Peyer's patch (tissue), 4 donors: ENCODE results near the gene SMURF1. TPM values are rescaled to one million over a fixed set of nuclear protein-coding genes. Genes with fewer than 3 reads are reported as not detected.

Experiments used
- DNase-seq, 3 donors: peaks; one replicate each; pipeline ENCODE4 v3.0.0-alpha.2; 2017 to 2019
- H3K27ac ChIP-seq, 4 donors: fragments of 200-600 bp; sonication (generic); one replicate each; pipeline ENCODE4 v1.5.1; 2016 to 2019
- H3K27me3 ChIP-seq, 2 donors: fragments of 200-600 bp; sonication (generic); one replicate each; pipeline ENCODE4 v1.5.1; 2019
- H3K36me3 ChIP-seq, 3 donors: fragments of 200-600 bp; sonication (generic); one replicate each; pipeline ENCODE4 v1.5.1; 2016 to 2019
- H3K4me1 ChIP-seq, 4 donors: fragments of 200-600 bp; sonication (generic); one replicate each; pipeline ENCODE4 v1.5.1; 2016 to 2019
- H3K4me3 ChIP-seq, 4 donors: fragments of 200-600 bp; sonication (generic); 1 replicate in 3 of 4; 2 replicates in 1 of 4; pipeline ENCODE4 v1.5.1; 2016 to 2019; ENCODE audit warnings: mild to moderate bottlenecking in 1 of 4
- H3K9me3 ChIP-seq, 4 donors: fragments of 200-600 bp; sonication (generic); one replicate each; pipeline ENCODE4 v1.5.1; 2016 to 2019; ENCODE audit warnings: mild to moderate bottlenecking in 1 of 4
- POLR2A ChIP-seq, 2 donors: fragments of 450-650 bp; IDR thresholded peaks; one replicate each; pipeline ENCODE4 v1.5.1; 2017; ENCODE audit warnings: antibody characterized with exemption in 2 of 2, mild to moderate bottlenecking in 2 of 2, moderate library complexity in 2 of 2
- total RNA-seq, 4 donors: library from RNA; depleted of rRNA; stranded (reverse); fragments of >200 nt; gene quantifications; one replicate each; pipeline ENCODE4 v1.1.0, GENCODE V29; 2016
- TF ChIP-seq, protein P1 (sequence below), 6 experiments: fragments of 450-650 bp in 4 of 6; fragments of 200-600 bp in 2 of 6; sonication (generic) in 1 of 6; IDR thresholded peaks; one replicate each; pipeline ENCODE4 v1.5.1; 2017 to 2019; ENCODE audit warnings: antibody characterized with exemption in 6 of 6, mild to moderate bottlenecking in 3 of 6, moderate library complexity in 1 of 6

The SMURF1 gene
- total RNA-seq, 4 donors from 2014 or later, result 17.2 to 85.0 (median 43.0) TPM

GRCh38 chr7:99141334-99141733 lies 2.6 kb downstream of the SMURF1 start:
- TF ChIP-seq POLR2A (IDR thresholded peaks at IDR 0.05), result no peak
- TF ChIP-seq, protein P1, sequence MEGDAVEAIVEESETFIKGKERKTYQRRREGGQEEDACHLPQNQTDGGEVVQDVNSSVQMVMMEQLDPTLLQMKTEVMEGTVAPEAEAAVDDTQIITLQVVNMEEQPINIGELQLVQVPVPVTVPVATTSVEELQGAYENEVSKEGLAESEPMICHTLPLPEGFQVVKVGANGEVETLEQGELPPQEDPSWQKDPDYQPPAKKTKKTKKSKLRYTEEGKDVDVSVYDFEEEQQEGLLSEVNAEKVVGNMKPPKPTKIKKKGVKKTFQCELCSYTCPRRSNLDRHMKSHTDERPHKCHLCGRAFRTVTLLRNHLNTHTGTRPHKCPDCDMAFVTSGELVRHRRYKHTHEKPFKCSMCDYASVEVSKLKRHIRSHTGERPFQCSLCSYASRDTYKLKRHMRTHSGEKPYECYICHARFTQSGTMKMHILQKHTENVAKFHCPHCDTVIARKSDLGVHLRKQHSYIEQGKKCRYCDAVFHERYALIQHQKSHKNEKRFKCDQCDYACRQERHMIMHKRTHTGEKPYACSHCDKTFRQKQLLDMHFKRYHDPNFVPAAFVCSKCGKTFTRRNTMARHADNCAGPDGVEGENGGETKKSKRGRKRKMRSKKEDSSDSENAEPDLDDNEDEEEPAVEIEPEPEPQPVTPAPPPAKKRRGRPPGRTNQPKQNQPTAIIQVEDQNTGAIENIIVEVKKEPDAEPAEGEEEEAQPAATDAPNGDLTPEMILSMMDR (IDR thresholded peaks at IDR 0.05), result no peak
- no peak for DNase-seq
- H3K4me1 ChIP-seq, result peaks cover 0 to 31% (median 0%) of the 10 kb centered on the region in 4 donors
- peak overlapping the region; percentile 30 to 99 (median 88) for H3K4me3 ChIP-seq
- H3K27ac ChIP-seq, result peak overlapping the region in 3 of 4 donors; percentile 98 to 99 (median 98)
- no peaks in the 10 kb centered on the region for H3K9me3 ChIP-seq
- H3K27me3 ChIP-seq, result no peaks in the 10 kb centered on the region
- H3K36me3 ChIP-seq, result no peaks in the 10 kb centered on the region

- H3K27ac ChIP-seq, result peak overlapping the region in 2 of 4 donors; percentile 98 to 99
- no peak overlapping the region for H3K4me3 ChIP-seq
- TF ChIP-seq, protein P1 (IDR thresholded peaks at IDR 0.05), result no peak
- TF ChIP-seq POLR2A (IDR thresholded peaks at IDR 0.05), result no peak
- no peaks in the 10 kb centered on the region for H3K27me3 ChIP-seq
- H3K4me1 ChIP-seq, result peaks cover 0 to 31% (median 0%) of the 10 kb centered on the region in 4 donors
- H3K9me3 ChIP-seq, result no peaks in the 10 kb centered on the region
- no peaks in the 10 kb centered on the region for H3K36me3 ChIP-seq
- DNase-seq, result no peak
These were observed 3.1 kb downstream of the SMURF1 start for GRCh38 chr7:99140813-99141212.

DNA sequence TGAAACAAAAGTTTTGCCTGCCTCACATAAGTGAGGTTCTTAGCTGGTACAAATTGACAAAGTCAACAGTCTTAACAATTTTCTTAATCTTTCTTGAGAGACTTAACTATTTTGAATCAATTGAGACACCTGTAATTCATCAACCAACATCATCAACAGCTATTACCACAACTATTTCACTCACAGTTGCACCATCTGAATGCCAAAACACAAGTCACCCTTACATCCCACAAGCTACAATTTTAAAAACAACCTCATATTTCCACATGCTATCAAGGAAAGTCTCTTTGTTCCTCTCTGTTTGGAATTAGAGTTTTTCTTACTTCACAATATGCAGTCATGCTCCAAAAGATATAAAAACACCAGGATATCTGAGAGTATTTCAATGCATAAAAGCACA lies 4.9 kb downstream of the SMURF1 start:
- no peak for DNase-seq
- TF ChIP-seq, protein P1 (IDR thresholded peaks at IDR 0.05), result no peak
- no peak for TF ChIP-seq POLR2A (IDR thresholded peaks at IDR 0.05)
- Histone ChIP-seq H3K27me3 (no peaks in the 10 kb centered on the region), H3K9me3 (no peaks in the 10 kb centered on the region), H3K4me3 (no peak overlapping the region), H3K4me1 (peaks cover 0 to 25% (median 0%) of the 10 kb centered on the region in 4 donors), H3K36me3 (no peaks in the 10 kb centered on the region), H3K27ac (no peak overlapping the region)

DNA sequence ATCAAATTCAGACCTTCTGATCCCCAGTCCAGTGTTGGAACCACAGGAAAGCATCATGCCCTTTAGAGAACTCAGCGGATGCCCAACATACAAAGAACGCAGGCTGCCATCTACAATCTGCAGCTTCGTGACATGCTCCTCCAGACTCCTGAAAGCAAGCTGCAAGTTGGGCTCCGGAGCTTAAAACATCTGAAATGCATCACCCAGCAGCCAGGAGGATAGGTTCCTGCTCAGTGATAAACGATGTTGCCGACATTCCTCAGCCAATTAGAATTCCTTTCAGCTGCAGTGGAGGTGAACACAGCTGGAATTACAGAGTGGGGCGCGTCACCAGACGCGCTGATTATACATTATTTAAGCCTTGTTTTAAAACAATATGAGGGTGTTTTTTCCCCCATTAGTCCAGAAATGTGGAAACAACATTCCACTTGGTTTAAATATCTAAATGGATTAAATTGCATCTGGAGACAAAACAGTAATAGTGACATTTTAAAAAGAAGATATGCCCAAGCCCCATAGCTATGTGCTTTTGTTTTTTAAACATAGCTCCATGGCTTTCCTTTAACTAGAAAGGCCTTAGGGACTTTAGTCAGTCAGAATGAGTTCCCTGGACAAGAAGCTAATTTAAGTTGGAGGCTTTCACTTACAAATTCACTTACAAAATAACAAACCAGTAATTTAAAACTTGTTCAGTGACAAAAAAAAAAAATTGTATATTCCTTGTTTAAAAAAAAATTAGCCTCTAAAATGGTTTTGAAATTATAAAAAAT lies 6.3 kb downstream of the SMURF1 start:
- H3K4me1 ChIP-seq, result peaks cover 0 to 26% (median 0%) of the 10 kb centered on the region in 4 donors
- TF ChIP-seq POLR2A (IDR thresholded peaks at IDR 0.05), result no peak
- TF ChIP-seq, protein P1 (IDR thresholded peaks at IDR 0.05), result no peak
- no peaks in the 10 kb centered on the region for H3K27me3 ChIP-seq
- no peaks in the 10 kb centered on the region for H3K36me3 ChIP-seq
- H3K27ac ChIP-seq, result peak overlapping the region in 2 of 4 donors; percentile 2 to 20
- no peak for DNase-seq
- no peak overlapping the region for H3K4me3 ChIP-seq
- no peaks in the 10 kb centered on the region for H3K9me3 ChIP-seq

DNA sequence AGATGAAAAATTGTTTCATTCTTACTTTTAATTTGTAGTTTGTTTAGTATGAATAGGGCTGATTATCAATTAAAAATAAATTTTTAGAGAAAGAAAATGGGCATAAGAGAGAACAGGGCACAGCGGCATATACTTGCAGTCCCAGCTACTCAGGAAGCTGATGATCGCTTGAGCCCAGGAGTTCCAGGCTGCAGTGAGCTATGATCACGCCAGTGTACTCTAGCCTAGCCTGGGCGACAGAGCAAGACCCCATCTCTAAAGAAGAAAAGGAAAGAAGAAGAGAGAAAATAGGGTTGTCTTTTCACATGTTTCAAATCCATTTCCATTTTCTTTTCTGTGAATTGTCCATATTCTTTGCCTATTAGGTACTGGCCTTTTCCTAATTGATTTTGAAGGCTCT lies 8.0 kb downstream of the SMURF1 start:
- H3K9me3 ChIP-seq, result no peaks in the 10 kb centered on the region
- no peak overlapping the region for H3K27ac ChIP-seq
- DNase-seq, result no peak
- no peaks in the 10 kb centered on the region for H3K36me3 ChIP-seq
- H3K27me3 ChIP-seq, result no peaks in the 10 kb centered on the region
- peaks cover 0 to 10% (median 0%) of the 10 kb centered on the region in 4 donors for H3K4me1 ChIP-seq
- TF ChIP-seq POLR2A (IDR thresholded peaks at IDR 0.05), result no peak
- TF ChIP-seq, protein P1 (IDR thresholded peaks at IDR 0.05), result no peak
- no peak overlapping the region for H3K4me3 ChIP-seq
